NCI-H2107 (cell line): ENCODE measurements around the gene FANCE.
"Not testable (repeated sequence)": the region's sequence is repeated elsewhere in the genome, so short reads cannot be mapped to it uniquely, and the experiment has no call there.

Experiments used
- DNase-seq: peaks from one replicate; lab custom pipeline; 2025; lab: John Stamatoyannopoulos, UW

FANCE gene

DNA sequence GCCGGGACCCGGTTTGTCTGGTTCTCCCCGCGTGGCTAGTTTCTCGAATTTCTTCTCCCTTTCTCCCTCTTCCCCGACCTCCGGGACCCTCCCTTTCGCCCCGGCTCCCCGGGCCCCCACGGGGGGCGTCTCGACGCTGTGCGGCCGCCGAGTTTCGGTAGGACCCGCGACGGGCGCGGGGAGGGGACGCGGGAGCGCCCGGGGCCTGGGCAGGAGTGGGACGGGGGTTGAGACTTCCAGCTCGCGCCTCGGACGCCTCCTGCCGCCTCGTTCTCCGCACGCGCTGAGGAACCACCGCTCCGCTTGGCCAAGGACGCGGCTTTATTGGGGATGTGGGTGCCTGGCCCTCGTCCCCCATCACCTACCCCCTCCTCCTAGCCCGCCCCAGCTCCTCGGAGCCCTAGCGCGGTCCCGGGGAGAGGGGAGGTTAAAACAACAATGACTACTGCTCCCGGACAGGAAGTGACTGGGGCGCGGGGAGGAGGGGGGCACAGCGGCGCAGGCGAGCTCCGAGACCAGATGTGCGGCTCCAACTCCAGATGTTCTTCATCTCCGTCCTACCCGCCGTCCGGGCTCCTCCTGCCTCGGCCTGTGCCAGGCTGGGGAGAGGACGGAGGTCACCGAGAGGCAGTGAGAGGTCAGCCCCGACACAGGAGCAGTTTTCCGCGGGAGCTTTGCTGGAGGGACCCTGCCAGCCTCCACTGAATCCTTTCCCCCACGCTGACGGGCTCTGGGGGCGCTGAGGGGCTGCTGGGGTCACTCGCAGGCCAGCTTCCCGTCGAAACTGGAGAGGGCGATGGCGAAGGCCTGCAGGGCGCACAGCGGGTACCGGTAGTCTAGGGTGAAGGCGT lies 45.7 kb downstream of the FANCE start:
- no peak for DNase-seq

GRCh38 chr6:35498422-35499067 lies 46.4 kb downstream of the FANCE start:
- no peak for DNase-seq

DNA sequence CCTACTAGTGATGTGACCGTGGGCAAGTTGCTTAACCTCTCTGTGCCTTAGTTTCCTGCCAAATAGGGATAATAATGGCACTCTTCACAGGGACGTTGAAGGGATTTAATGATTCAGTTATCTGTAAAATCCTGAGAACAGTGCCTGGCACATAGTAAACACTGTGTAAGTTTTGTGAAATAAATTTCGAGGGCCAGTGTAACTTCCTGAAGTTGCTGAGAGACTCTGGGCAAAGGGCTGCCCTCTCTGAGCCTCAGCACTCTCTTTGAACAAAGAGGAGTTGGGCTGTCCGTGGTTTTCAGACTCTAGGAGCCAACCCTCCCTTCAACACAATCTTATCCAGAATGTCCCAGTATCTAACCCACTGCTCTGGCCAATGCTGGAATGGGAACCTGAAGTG lies 47.2 kb downstream of the FANCE start:
- no peak for DNase-seq

DNA sequence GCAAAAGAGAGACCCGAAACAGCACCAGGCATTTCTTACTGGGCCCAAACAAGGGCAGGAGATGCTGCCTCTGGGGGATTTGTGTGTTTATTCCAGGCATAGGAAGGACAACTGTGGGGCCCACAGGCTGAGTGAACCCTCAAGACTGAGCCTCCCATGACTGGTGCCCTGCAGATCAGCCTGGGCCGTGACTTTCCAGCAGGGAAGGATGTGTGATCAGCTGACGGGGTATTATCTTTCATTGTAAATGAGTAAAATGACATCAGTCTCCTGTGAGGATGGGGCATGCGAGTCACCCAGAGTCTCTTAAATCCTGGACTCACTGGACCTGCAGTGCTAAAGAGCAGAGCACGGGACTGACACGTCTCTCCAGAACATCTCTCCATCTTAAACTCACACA lies 48.6 kb downstream of the FANCE start:
- no peak for DNase-seq

- no peak for DNase-seq
Observed at GRCh38 chr6:35501784-35502183, 49.6 kb downstream of the FANCE start.

DNA sequence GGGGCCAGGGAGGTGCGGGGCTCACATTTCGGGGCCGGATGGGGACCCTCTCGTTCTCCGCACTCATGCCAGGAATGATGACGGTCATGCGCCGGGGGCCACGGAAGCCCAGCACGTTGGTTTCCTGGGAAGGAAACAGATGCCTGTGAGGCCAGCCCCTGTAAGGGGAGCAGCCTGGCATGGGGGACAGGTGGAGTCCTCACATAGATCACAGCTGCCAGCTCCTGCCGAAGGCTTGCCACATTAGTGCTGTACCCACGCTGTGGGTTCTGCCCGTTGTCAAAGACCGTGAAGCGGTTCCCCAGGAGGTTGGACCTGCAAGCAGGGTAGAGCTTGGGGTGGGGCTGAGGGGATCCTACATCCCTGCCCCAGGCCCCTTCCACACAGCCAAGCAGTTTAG lies 51.4 kb downstream of the FANCE start:
- no peak for DNase-seq

GRCh38 chr6:35505999-35506412 lies 53.9 kb downstream of the FANCE start:
- DNase-seq = no peak

GRCh38 chr6:35506536-35506935 lies 54.4 kb downstream of the FANCE start:
- no peak for DNase-seq

- DNase-seq = no peak
Observed at GRCh38 chr6:35507221-35507620, 55.1 kb downstream of the FANCE start.

DNA sequence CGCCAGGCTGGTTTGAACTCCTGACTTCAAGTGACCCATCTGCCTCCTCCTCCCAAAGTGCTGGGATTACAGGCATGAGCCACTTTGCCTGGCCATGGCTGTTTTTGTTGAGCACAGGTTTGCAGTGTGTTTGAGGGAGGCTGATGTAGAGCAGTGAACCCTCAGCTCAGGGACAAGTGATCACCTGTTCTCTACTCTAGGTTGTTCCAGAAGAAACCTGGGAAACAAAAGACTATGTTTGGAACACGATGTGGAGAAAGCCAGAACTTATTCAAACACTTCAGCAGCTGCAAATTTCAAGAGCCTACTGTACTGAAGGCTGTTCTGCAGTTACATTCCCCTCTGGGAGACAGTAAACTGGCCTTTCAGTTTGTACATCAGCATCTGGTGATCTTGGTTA lies 55.9 kb downstream of the FANCE start:
- no peak for DNase-seq

DNA sequence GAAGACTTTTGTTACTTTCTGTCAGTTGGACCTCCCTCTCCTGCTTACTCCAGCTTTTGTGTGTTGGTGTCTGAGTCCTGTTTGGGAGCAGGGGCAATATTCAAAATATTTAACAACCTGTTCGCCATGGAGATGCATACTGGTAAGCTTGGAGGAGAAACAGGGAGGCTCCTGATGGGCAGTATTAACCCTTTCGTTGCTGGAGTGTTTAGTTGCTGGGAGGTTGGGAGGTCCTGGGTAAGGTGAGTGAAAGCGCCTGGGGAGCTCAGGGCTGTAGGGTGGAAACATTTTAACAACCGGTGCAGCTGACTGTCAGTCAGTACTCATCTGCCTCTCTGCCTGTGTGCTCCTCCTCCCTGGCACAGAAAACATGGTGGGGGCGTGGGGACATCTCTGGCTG lies 56.4 kb downstream of the FANCE start:
- no peak for DNase-seq

DNA sequence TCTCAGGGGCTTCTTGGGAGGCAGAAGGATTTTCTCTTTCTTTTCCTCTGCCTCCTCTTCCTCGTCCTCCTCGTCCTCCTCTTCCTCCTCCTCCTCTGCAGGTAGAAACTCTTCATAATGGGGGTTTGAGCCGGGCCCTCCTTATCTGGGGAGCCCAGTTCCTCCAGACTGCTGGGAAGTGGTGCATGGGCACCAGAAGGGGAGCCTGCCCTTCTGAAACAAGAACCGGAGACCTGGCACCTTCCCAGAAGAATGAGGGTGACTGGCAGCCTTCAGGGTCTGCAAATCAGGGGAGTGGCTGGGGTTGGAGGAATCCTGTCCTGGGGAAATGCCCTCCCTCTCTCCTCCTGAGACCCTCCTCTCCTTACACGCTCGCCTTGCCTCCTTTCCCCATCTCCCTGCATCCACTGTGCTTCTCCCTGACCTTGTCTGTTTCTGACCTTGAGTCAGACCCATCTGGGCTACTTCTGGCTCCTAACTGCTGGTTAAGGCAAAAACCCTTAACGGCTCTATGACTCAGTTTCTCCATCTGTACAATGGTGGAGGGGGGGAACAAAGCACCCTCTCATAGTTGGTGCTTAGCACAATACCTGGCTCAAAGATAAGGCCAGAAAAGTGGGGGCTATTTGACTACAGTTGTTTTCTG lies 58.9 kb downstream of the FANCE start:
- DNase-seq = no peak

GRCh38 chr6:35511562-35511941 lies 59.4 kb downstream of the FANCE start:
- no peak for DNase-seq

DNA sequence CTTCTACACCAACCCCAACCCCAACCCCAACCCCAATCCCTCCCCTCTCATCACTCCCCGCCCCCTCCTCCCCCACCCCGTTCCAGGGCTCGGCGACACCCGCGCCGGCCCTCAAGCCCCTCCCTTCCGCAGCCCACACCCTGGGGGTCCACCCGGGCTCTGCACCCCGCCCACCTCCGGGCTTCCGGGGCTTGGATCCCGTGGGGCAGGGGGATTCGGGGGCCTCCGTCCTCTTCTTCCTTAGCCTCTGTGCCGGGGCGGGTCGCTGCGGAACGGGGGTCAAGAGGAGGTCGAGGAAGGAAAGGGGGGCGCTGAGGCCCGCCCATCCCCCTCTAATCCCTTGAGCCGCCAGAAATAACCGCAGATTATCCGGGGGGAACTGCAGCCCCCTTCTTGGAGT lies 59.9 kb downstream of the FANCE start:
- DNase-seq = no peak

DNA sequence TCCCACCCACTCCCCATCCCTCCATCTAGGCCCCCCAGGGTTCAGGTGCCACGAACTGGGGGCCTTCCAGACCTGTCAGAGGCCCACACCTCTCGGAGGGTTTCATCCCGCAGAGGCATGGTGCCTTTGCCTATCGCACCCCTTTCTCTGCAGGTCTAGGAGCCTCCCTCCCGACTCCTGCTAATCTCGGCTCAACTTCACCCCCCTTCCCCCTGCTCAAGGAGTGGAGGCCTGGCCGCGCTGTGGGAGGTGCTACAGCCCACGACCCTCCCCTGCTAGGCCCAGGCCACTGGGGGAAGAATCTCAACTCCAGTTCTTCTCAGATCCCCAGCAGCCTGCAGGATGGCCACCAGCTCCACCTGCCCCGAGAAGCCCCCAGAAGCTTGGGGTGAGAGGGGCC lies 60.6 kb downstream of the FANCE start, which contains the start of gene TULP1:
TULP1 (minus strand) TSS at position 157 of the 400 bp plus-strand sequence; CDS start at position 119, 38 bp downstream.
- no peak for DNase-seq

DNA sequence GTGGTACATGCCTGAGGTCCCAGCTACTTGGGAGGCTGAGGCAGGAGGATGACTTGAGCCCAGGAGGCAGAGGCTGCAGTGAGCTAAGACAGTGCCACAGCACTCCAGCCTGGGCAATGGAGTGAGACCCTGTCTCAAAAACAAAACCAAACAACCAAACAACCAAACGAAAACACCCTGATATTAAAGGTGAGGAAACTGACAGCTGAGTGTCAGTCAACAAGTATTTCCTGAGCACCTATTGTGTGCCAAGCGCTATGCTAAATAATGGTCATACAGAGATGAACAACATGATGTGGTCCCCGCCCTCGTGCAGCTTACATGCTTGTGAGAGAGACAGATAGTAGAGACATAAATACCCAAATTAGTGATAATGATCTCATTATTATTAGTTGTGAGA lies 62.4 kb downstream of the FANCE start:
- DNase-seq = no peak

- DNase-seq = not testable (repeated sequence)
Observed at GRCh38 chr6:35515939-35516338, 63.8 kb downstream of the FANCE start.
